Activated gamma-delta T cell (primary cell): ENCODE measurements around the gene IGFL3.
"Not testable (repeated sequence)": the region's sequence is repeated elsewhere in the genome, so short reads cannot be mapped to it uniquely, and the experiment has no call there.

ENCODE experiments used
- DNase-seq: peaks from one replicate; lab custom pipeline; 2025; lab: John Stamatoyannopoulos, UW
- total RNA-seq, 2 donors: gene quantifications; one replicate each; lab custom pipeline; 2026; lab: John Stamatoyannopoulos, UW

The IGFL3 gene
- 0 reads per million in 2 donors for total RNA-seq

DNA sequence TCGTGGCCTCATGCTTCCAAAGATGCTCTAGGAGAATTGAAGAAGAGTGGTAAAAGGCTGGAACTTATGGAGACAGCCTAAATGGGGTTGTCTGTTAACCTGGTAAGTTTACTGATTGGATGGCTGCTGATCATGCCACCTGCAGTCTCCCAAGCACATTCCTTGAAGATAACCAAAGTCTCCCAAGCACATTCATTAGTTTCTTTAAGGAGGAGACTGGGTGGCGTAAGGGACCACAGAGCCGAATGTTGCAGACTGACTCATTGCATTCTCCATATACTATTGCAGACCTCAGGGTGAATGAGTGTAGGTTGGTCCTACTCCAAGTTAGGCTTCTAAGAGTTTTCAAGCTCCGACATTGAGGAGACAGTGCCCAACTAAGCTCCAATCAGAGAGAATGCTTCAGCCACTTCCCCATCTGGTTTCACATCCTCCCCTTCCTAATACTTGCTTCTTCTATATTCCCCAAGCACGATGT, at the start of gene IGFL3:
TSS of gene IGFL3 (minus strand) at position 51 of the 478 bp plus-strand sequence. CDS start at position 12, 39 bp downstream.
- no peak for DNase-seq

GRCh38 chr19:46173886-46174480, 49.5 kb upstream of the IGFL3 start:
- no peak for DNase-seq

- no peak for DNase-seq
Measured at GRCh38 chr19:46162731-46163130, 38.2 kb upstream of the IGFL3 start.

GRCh38 chr19:46161642-46162257, 37.3 kb upstream of the IGFL3 start:
- not testable (repeated sequence) for DNase-seq

DNA sequence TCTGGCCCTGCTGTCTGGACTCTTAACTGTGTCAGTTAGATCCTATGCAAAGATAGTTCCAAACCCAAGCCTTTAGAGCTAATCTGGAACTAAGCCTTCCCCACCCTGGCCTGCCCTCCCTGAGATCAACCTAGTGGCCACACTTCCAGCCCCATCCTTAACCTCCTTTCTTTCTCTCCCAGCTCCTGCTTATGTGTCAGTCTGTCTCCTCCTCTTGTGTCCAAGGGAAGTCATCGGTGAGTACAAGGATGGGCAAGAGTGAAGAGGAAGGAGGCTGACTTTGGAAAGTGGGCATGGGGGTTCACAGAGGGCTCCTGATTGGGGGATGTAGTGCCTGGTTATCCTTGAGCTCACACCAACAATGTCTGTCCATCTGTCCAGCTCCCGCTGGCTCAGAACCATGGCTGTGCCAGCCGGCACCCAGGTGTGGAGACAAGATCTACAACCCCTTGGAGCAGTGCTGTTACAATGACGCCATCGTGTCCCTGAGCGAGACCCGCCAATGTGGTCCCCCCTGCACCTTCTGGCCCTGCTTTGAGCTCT, 35.8 kb upstream of the IGFL3 start:
- no peak for DNase-seq

DNA sequence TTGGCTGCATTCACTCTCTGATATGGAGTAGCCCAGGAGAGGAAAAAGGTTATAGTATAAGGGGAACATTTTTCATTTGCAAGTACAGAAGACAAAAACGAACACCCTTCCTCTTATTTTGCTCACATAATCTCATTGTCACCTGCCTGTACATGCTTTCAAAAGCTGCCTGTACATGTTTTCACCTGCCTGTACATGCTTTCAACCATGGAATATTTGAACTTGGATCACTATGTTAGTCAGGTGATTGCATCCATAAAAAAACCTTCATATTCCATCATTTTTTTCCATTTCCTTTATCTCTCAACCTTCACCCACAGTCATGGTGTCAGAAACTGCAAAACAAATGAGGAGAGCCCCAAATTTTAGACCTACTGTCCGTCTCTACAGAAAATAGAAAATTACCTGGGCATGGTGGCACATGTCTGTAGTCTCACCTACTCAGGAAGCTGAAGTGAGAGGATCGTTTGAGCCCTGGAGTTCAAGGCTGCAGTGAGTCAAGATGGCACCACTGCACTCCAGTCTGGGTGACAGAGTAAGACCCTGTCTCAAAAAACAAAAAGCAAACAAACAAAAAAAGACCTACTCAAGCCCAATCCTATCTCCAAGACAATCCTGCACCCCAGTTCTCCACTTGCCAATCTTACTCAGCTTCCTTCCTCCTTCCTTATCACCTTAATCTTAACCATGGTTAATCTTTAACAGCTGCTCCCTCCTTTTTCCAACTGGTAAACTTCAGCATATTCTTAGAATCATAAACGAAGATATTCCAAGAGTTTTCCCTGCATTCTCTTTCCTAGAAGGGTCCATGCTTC, 35.1 kb upstream of the IGFL3 start:
- DNase-seq: no peak

- DNase-seq: no peak
Measured at GRCh38 chr19:46155237-46155636, 30.7 kb upstream of the IGFL3 start.

DNA sequence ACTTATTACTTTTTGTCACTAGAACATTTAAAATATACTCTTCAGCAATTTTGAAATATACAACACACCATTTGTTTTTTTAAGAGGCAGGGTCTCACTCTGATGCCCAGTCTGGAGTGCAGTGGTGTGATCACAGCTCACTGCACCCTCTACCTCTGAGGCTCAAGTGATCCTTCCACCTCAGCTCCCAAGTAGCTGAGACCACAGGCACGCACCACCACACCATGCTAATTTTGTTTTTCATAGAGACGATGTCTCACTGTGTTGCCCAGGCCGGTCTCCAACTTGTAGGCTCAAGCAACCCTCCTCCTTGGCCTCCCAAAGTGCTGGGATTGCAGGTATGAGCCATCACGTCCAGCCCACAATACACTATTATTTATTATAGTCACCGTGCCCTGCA, 26.1 kb upstream of the IGFL3 start:
- DNase-seq: no peak

DNA sequence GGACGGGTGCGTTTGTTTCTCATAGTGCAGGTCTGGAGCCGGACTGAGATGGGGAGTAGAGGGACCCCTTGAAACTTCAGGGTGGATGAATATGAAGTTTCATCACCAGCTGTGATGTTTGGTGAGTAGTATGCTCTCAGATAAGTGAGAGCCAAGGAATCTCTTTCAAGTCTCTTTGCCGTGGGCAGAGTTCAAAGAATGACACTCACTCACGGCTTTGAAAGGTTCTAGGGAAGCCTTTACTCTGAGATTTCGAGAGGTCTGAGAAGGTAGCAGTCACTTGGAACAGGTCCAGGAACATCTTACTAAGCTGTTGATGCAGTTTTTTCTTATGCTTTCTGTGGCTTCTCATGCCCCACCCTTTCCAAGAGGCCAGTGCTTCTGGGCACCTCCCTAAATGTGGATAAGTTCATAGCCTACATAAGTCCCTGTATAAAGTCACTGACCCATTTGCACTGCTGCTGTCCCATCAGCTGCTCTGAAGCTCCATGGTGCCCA, 23.4 kb upstream of the IGFL3 start, which contains the start of gene IGFL2:
TSS of gene IGFL2 (plus strand) at position 448 of the 498 bp plus-strand sequence. CDS start at position 489, 41 bp downstream.
- no peak for DNase-seq

- no peak for DNase-seq
Measured at GRCh38 chr19:46147166-46147740, 22.8 kb upstream of the IGFL3 start.

- no peak for DNase-seq
Measured at GRCh38 chr19:46144756-46145155, 20.3 kb upstream of the IGFL3 start.

GRCh38 chr19:46142294-46142693, 17.8 kb upstream of the IGFL3 start:
- DNase-seq: no peak

DNA sequence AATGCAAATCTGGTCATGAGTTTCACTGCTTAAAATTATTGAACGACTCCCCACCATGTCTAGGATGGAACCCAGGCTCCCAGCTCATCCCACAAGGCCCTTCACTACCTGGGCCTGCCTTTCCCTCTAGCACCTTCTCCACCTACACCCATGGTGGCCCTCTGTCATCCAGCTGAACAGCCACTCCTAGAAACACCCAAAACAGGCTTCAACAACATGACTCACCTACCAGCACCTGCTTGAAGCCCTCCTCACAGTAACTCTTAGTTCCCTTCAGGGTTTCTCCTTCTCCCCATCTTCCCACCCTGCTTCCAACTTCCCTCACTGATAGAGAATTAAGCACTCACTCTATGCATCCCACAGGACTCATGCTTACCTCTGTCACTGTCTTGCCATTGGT, 16.9 kb upstream of the IGFL3 start:
- DNase-seq: no peak

DNA sequence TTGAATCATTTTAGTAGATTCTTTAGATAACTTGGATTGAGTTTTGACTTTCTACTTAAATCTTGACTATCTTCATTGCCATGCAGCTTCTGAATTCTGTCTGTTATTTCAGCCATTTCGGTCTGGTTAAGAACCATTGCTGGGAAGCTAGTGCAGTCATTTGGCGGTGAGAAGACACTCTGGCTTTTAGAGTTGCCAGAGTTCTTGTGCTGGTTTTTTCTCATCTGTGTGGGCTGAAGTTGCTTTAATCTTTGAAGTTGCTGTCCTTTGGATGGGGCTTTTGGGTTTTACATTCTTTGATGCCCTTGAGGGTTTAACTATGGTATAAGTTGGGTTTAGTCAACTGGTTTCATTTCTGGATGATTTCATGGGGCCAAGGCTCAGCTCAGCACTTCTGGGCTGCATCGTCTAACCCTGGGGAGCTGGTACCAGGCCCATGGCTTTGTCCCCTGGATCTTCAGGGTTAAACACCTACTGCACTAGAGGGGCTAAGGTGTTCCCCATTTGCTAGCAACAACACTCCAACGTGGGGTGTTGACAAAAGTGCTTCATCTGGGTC, 13.5 kb upstream of the IGFL3 start:
- DNase-seq: no peak

GRCh38 chr19:46134527-46134926, 10.0 kb upstream of the IGFL3 start:
- no peak for DNase-seq

DNA sequence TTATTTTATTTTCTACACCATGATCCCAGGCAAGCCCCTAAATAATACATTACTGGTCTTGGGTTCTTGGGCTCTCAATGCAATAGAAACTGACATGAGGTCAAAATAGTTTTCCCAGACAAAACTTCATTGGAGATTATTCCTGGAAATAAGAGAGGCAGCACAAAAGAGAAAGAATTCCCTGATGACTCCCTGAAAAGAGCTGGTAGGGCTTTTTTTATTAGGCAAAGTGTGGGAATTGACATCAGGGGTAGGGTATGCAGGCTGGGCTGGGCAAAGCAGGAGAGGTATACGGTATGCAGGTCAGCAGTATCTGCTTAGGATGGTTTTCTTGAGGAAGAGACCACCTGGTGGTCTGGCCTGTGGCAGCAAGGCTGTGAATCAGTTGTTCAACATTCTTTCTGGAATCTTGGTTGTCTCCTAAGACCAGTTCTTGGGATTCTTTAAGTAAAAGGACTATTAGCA, 9.3 kb upstream of the IGFL3 start:
- DNase-seq: no peak

- no peak for DNase-seq
Measured at GRCh38 chr19:46133101-46133627, 8.7 kb upstream of the IGFL3 start.

DNA sequence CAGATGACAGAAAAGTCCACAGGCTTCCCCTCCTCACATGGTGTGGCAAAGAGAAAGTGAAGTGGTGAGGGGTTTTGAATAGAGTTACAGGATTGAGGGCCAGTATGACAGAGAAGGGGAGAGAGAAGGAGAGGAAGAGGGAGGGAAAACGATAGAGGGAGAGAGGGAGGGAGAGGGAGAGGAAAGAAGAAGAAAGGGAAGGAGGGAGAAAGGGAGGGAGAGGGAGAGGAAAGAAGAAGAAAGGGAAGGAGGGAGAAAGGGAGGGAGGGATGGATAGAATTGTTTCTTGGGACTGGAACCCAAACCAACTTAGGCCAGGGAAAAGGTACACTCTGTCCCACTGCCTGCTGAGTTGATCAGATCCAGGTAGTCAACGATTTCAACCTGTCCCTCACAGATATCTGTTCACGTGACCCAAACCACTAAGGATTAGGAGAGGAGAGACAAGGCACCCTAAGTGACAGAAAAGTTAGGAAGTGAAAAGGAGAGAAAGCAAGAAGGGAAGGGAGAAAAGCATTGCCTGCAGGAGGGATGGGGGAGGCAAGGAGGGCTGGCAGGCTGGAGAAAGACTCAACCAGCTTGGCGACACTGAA, 8.1 kb upstream of the IGFL3 start:
- no peak for DNase-seq

GRCh38 chr19:46131485-46132143, 7.1 kb upstream of the IGFL3 start:
- DNase-seq: no peak

DNA sequence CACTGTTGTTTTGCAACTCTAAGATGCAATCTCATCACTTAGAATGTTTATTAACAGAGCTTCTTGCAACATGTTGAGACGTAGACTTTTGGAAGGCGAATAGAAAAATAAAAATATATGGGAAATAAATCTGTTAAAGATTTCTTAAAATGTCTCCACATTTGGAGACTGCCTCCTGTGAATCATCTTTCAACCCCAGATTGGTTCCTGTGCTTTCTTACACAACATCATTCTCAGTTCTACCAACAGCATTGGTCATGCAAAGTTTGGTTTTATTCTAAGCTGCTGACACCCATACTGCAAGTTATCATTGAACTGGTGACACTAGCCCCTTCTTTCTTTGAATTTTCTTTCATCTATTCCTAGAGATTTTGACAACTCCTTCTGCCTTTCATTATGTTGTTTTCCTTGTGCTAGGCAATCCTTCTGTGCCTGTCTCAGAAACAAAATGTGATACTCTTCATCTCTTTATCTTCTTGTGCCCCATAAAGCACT, 1.6 kb upstream of the IGFL3 start:
- DNase-seq: no peak
